Sigmoid colon (tissue), 7 donors: ENCODE data around the gene MYO5A. TPM values are rescaled to one million over a fixed set of nuclear protein-coding genes. Genes with fewer than 3 reads are reported as not detected.
"Not testable (repeated sequence)": the region's sequence is repeated elsewhere in the genome, so short reads cannot be mapped to it uniquely, and the experiment has no call there.

Experiments
- DNase-seq: peaks from one replicate; pipeline ENCODE4 v3.0.0-alpha.2; 2019
- H3K27ac ChIP-seq, 4 donors: fragments of 200-600 bp; sonication (generic); one replicate each; pipeline ENCODE4 v1.5.1; 2016 to 2019; ENCODE audit warnings: mild to moderate bottlenecking in 1 of 4
- H3K27me3 ChIP-seq, 3 donors: fragments of 200-600 bp; sonication (generic); one replicate each; pipeline ENCODE4 v1.5.1; 2019; ENCODE audit warnings: mild to moderate bottlenecking in 1 of 3
- H3K36me3 ChIP-seq, 4 donors: fragments of 200-600 bp; sonication (generic); one replicate each; pipeline ENCODE4 v1.5.1; 2016 to 2019
- H3K4me1 ChIP-seq, 4 donors: fragments of 200-600 bp; sonication (generic); one replicate each; pipeline ENCODE4 v1.5.1; 2017 to 2019
- H3K4me3 ChIP-seq, 4 donors: fragments of 200-600 bp; sonication (generic); one replicate each; pipeline ENCODE4 v1.5.1; 2017 to 2019; ENCODE audit warnings: mild to moderate bottlenecking in 2 of 4, moderate library complexity in 1 of 4
- H3K9me3 ChIP-seq, 4 donors: fragments of 200-600 bp in 3 of 4; sonication (generic) in 3 of 4; one replicate each; pipeline versions ENCODE4 v1.5.1 to v1.6.1; 2013 to 2019
- CTCF ChIP-seq, 4 experiments: fragments of 450-650 bp in 3 of 4; fragments of 200-600 bp in 1 of 4; IDR thresholded peaks; one replicate each; pipeline ENCODE4 v1.5.1; 2016 to 2019; ENCODE audit warnings: antibody characterized with exemption in 4 of 4, mild to moderate bottlenecking in 3 of 4, moderate library complexity in 2 of 4
- EP300 ChIP-seq, 4 donors: sonication (generic); formaldehyde crosslinking; IDR thresholded peaks; one replicate each; pipeline ENCODE4 v1.6.1; 2017; ENCODE audit warnings: antibody characterized with exemption in 4 of 4
- POLR2A ChIP-seq, 2 donors: fragments of 450-650 bp; IDR thresholded peaks; one replicate each; pipeline ENCODE4 v1.6.1; 2016; ENCODE audit warnings: antibody characterized with exemption in 2 of 2, mild to moderate bottlenecking in 2 of 2, moderate library complexity in 2 of 2
- POLR2AphosphoS5 ChIP-seq, 4 donors: sonication (generic); formaldehyde crosslinking; IDR thresholded peaks; one replicate each; pipeline ENCODE4 v1.6.1; 2017; ENCODE audit warnings: antibody characterized with exemption in 4 of 4
- WGBS, 2 donors: extraction: QIAGEN DNeasy Blood & Tissue Kit; methylation state at CpG; one replicate each; pipeline ENCODE4 v1.1.7; 2013; 5-methylcytosine and 5-hydroxymethylcytosine counted together
- intact Hi-C: fragments of 100-400 bp; cut with DNase I; formaldehyde crosslinking; loops from one replicate; pipeline ENCODE4 v1.15.1; 2023
- polyA plus RNA-seq, 3 donors: library from polyadenylated mRNA; stranded (reverse); fragments of 200-250 nt; gene quantifications; one replicate each; pipeline ENCODE4 v1.2.3, GENCODE V29; 2013
- total RNA-seq, 4 donors: library from RNA; depleted of rRNA; stranded (reverse); fragments of >200 nt; gene quantifications; one replicate each; pipeline ENCODE4 v1.1.0, GENCODE V29; 2016
- donor health status: healthy with polysubstance abuse.
- donor health status: Bipolar disorder and iron deficiency.
- donor health status: healthy.

The MYO5A gene
- total and polyA plus RNA-seq, 7 donors = 2.1 to 46.0 (median 23.5) TPM

- DNase-seq = no peak
- Histone ChIP-seq H3K4me3 (no peak overlapping the region), H3K36me3 (no peaks in the 10 kb centered on the region), H3K9me3 (no peaks in the 10 kb centered on the region), H3K27me3 (peaks cover 0 to 20% (median 2%) of the 10 kb centered on the region in 3 donors), H3K4me1 (peaks cover 0 to under 1% (median 0%) of the 10 kb centered on the region in 4 donors), H3K27ac (no peak overlapping the region)
- no peak for TF ChIP-seq POLR2AphosphoS5 (IDR thresholded peaks at IDR 0.05)
- TF ChIP-seq CTCF (IDR thresholded peaks at IDR 0.05) = no peak
- TF ChIP-seq EP300 (IDR thresholded peaks at IDR 0.05) = no peak
- no peak for TF ChIP-seq POLR2A (IDR thresholded peaks at IDR 0.05)
- 21 to 56% methylated on average over 4 of the region's 4 CpGs for WGBS, 2 donors
- intact Hi-C loops = no loop called here
Observed at GRCh38 chr15:52289629-52290081, 239.0 kb downstream of the MYO5A start.

GRCh38 chr15:52288986-52289385, 239.7 kb downstream of the MYO5A start:
- Histone ChIP-seq H3K9me3 (no peaks in the 10 kb centered on the region), H3K4me3 (no peak overlapping the region), H3K4me1 (no peaks in the 10 kb centered on the region), H3K36me3 (no peaks in the 10 kb centered on the region), H3K27me3 (peaks cover 0 to 14% (median 0%) of the 10 kb centered on the region in 3 donors), H3K27ac (peak overlapping the region in 1 of 4 donors; percentile 17)
- intact Hi-C loops = no loop called here
- DNase-seq = no peak
- TF ChIP-seq POLR2A (IDR thresholded peaks at IDR 0.05) = no peak
- no peak for TF ChIP-seq EP300 (IDR thresholded peaks at IDR 0.05)
- no peak for TF ChIP-seq CTCF (IDR thresholded peaks at IDR 0.05)
- no peak for TF ChIP-seq POLR2AphosphoS5 (IDR thresholded peaks at IDR 0.05)
- WGBS, 2 donors = 57 to 85% methylated on average over 5 of the region's 5 CpGs

GRCh38 chr15:52288051-52288942, 240.4 kb downstream of the MYO5A start:
- no peak for DNase-seq
- Histone ChIP-seq H3K4me1 (no peaks in the 10 kb centered on the region), H3K27ac (peak overlapping the region in 1 of 4 donors; percentile 17), H3K36me3 (no peaks in the 10 kb centered on the region), H3K9me3 (no peaks in the 10 kb centered on the region), H3K4me3 (no peak overlapping the region), H3K27me3 (peaks cover 0 to 8% (median 0%) of the 10 kb centered on the region in 3 donors)
- intact Hi-C loops = no loop called here
- WGBS, 2 donors = 17 to 66% methylated on average over 13 of the region's 13 CpGs
- TF ChIP-seq EP300 (IDR thresholded peaks at IDR 0.05) (no peak), POLR2AphosphoS5 (IDR thresholded peaks at IDR 0.05) (peak in 1 of 4 donors; percentile 10), POLR2A (IDR thresholded peaks at IDR 0.05) (peak in 1 of 2 donors; percentile 8), CTCF (IDR thresholded peaks at IDR 0.05) (no peak)

GRCh38 chr15:52287114-52287513, 241.6 kb downstream of the MYO5A start:
- Histone ChIP-seq H3K9me3 (no peaks in the 10 kb centered on the region), H3K4me1 (no peaks in the 10 kb centered on the region), H3K27ac (no peak overlapping the region), H3K4me3 (no peak overlapping the region), H3K36me3 (no peaks in the 10 kb centered on the region), H3K27me3 (no peaks in the 10 kb centered on the region)
- TF ChIP-seq CTCF (IDR thresholded peaks at IDR 0.05) = no peak
- no peak for TF ChIP-seq EP300 (IDR thresholded peaks at IDR 0.05)
- no peak for TF ChIP-seq POLR2AphosphoS5 (IDR thresholded peaks at IDR 0.05)
- TF ChIP-seq POLR2A (IDR thresholded peaks at IDR 0.05) = no peak
- intact Hi-C loops = no loop called here
- WGBS, 2 donors = 20 to 70% methylated on average over 7 of the region's 7 CpGs
- DNase-seq = no peak

GRCh38 chr15:52285941-52286340, 242.7 kb downstream of the MYO5A start:
- H3K4me1 ChIP-seq, H3K9me3 ChIP-seq, DNase-seq, intact Hi-C loops, H3K27ac ChIP-seq, H3K36me3 ChIP-seq, H3K27me3 ChIP-seq, H3K4me3 ChIP-seq: not testable (repeated sequence)
- WGBS, 2 donors = 94 to 96% methylated on average over 32 to 33 of the region's 34 CpGs
